Ascending aorta (tissue), 2 donors: ENCODE data around the gene IQGAP3. TPM values are rescaled to one million over a fixed set of nuclear protein-coding genes. Genes with fewer than 3 reads are reported as not detected.

ENCODE experiments used
- DNase-seq, 2 donors: peaks; one replicate each; pipeline ENCODE4 v3.0.0-alpha.2; 2019; ENCODE audit warnings: low spot score in 2 of 2
- H3K27ac ChIP-seq, 2 donors: fragments of 200-600 bp; sonication (generic); one replicate each; pipeline ENCODE4 v1.5.1; 2016 to 2017; ENCODE audit warnings: mild to moderate bottlenecking in 1 of 2
- H3K27me3 ChIP-seq: fragments of 200-600 bp; sonication (generic); one replicate; pipeline ENCODE4 v1.5.1; 2017
- H3K36me3 ChIP-seq, 2 donors: fragments of 200-600 bp; sonication (generic); one replicate each; pipeline ENCODE4 v1.5.1; 2016
- H3K4me1 ChIP-seq, 2 donors: fragments of 200-600 bp; sonication (generic); one replicate each; pipeline ENCODE4 v1.5.1; 2016 to 2017; ENCODE audit warnings: mild to moderate bottlenecking in 1 of 2
- H3K4me3 ChIP-seq, 2 donors: fragments of 200-600 bp; sonication (generic); one replicate each; pipeline ENCODE4 v1.5.1; 2016 to 2017; ENCODE audit warnings: mild to moderate bottlenecking in 1 of 2
- H3K9me3 ChIP-seq, 2 donors: fragments of 200-600 bp; sonication (generic); one replicate each; pipeline ENCODE4 v1.5.1; 2016
- intact Hi-C: fragments of 100-400 bp; cut with DNase I; formaldehyde crosslinking; loops from one replicate; pipeline ENCODE4 v1.15.1; 2023
- total RNA-seq: library from RNA; depleted of rRNA; stranded (reverse); fragments of >200 nt; gene quantifications from one replicate; pipeline ENCODE4 v1.1.0, GENCODE V29; 2016
- TF ChIP-seq, protein P1 (sequence below), 3 experiments: fragments of 200-600 bp in 2 of 3; fragments of 450-650 bp in 1 of 3; sonication (generic) in 2 of 3; IDR thresholded peaks; one replicate each; pipeline ENCODE4 v1.5.1; 2016 to 2019; ENCODE audit warnings: antibody characterized with exemption in 3 of 3, mild to moderate bottlenecking in 1 of 3, moderate library complexity in 1 of 3

IQGAP3 gene
- total RNA-seq, 1 donor from 2014 or later: not detected

DNA sequence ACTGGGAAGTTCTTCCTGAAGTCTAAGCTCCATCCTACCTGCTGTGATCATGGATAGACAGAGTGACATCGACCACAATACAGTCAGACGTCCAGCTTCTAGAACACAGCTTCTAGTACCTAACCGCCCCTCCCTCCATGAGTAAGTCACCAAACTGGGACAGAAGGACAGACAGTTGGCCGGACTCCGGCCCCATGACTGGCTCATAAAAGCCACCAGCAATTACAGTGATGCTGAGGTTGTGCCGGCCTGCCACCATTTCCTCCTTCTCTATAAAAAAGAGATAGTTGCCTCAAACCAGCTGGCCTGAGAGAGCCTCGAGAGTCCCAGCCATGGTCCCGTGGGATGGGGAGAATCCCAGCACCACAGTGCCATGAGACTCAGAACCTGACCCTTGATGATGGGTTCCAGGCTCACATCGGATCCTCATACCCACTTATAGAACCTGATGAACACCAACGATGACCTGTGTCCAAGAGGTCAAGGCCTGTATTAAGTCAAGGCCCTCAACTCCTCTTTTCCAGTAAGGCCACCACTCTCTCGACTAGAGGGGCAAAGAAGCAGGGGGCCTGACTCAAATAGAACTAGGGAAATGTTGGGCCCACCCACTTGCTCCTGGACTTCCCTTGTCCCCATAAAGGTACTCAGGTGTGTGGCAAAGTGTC lies 75.2 kb downstream of the IQGAP3 start:
- intact Hi-C loops: no loop called here
- Histone ChIP-seq H3K4me3 (peak overlapping the region; percentile 86 to 100), H3K27ac (peak overlapping the region; percentile 99 to 100), H3K4me1 (peaks cover 45 to 70% of the 10 kb centered on the region in 2 donors), H3K9me3 (no peaks in the 10 kb centered on the region), H3K36me3 (peaks cover 0 to 14% of the 10 kb centered on the region in 2 donors), H3K27me3 (no peaks in the 10 kb centered on the region)
- TF ChIP-seq, protein P1, sequence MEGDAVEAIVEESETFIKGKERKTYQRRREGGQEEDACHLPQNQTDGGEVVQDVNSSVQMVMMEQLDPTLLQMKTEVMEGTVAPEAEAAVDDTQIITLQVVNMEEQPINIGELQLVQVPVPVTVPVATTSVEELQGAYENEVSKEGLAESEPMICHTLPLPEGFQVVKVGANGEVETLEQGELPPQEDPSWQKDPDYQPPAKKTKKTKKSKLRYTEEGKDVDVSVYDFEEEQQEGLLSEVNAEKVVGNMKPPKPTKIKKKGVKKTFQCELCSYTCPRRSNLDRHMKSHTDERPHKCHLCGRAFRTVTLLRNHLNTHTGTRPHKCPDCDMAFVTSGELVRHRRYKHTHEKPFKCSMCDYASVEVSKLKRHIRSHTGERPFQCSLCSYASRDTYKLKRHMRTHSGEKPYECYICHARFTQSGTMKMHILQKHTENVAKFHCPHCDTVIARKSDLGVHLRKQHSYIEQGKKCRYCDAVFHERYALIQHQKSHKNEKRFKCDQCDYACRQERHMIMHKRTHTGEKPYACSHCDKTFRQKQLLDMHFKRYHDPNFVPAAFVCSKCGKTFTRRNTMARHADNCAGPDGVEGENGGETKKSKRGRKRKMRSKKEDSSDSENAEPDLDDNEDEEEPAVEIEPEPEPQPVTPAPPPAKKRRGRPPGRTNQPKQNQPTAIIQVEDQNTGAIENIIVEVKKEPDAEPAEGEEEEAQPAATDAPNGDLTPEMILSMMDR (IDR thresholded peaks at IDR 0.05): no peak
- no peak for DNase-seq

GRCh38 chr1:156496211-156496761 lies 76.1 kb downstream of the IQGAP3 start:
- H3K9me3 ChIP-seq: no peaks in the 10 kb centered on the region
- peaks cover 45 to 71% of the 10 kb centered on the region in 2 donors for H3K4me1 ChIP-seq
- H3K27ac ChIP-seq: peak overlapping the region; percentile 99 to 100
- TF ChIP-seq, protein P1 (IDR thresholded peaks at IDR 0.05): no peak
- no peak for DNase-seq
- H3K27me3 ChIP-seq: no peaks in the 10 kb centered on the region
- intact Hi-C loops: no loop called here
- H3K36me3 ChIP-seq: peaks cover 0 to 14% of the 10 kb centered on the region in 2 donors
- peak overlapping the region; percentile 34 to 86 for H3K4me3 ChIP-seq

DNA sequence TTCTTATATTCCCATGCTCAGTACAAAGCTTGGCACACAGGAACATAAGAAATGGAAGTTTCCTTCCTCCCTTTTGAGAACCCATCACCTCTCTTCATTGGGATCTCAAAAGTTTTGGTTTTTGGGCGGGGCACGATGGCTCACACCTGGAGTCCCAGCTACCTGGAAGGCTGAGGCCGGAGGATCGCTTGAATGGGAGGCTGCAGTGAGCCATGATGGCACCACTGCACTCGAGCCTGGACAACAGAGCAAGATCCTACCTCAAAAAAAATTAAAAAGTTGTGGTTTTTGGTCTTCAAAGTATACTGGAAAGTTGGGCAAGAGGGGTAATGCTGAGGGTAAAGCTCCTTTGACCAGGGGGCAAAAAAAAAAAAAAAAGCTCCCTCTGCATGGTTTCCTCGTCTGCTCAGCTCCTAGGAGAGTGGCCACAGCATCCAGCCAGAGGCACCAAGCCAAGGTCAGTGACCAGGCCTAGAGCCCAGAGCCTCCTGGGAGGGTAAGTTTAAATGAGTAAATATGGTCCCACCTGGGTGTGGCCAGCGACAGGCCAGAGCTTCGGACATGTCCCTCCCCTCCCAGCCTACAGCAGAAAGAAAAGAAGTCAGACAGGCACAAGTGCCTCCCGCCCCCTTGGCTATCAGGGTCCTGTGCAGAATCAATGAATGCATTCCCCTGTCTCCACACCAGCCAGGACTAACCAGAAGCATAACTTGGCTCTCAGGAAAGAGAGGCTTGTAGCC lies 76.8 kb downstream of the IQGAP3 start:
- Histone ChIP-seq H3K36me3 (peaks cover 0 to 14% of the 10 kb centered on the region in 2 donors), H3K27ac (peak overlapping the region; percentile 99 to 100), H3K9me3 (no peaks in the 10 kb centered on the region), H3K4me3 (peak overlapping the region; percentile 34 to 86), H3K27me3 (no peaks in the 10 kb centered on the region), H3K4me1 (peaks cover 52 to 79% of the 10 kb centered on the region in 2 donors)
- no peak for DNase-seq
- intact Hi-C loops: no loop called here
- TF ChIP-seq, protein P1 (IDR thresholded peaks at IDR 0.05): no peak

- H3K27me3 ChIP-seq: no peaks in the 10 kb centered on the region
- intact Hi-C loops: no loop called here
- H3K27ac ChIP-seq: peak overlapping the region; percentile 83 to 99
- no peaks in the 10 kb centered on the region for H3K9me3 ChIP-seq
- TF ChIP-seq, protein P1 (IDR thresholded peaks at IDR 0.05): no peak
- H3K36me3 ChIP-seq: peaks cover 0 to 9% of the 10 kb centered on the region in 2 donors
- no peak for DNase-seq
- peaks cover 61 to 90% of the 10 kb centered on the region in 2 donors for H3K4me1 ChIP-seq
- H3K4me3 ChIP-seq: peak overlapping the region in 1 of 2 donors; percentile 65
Observed at GRCh38 chr1:156494309-156494895, 78.0 kb downstream of the IQGAP3 start.

DNA sequence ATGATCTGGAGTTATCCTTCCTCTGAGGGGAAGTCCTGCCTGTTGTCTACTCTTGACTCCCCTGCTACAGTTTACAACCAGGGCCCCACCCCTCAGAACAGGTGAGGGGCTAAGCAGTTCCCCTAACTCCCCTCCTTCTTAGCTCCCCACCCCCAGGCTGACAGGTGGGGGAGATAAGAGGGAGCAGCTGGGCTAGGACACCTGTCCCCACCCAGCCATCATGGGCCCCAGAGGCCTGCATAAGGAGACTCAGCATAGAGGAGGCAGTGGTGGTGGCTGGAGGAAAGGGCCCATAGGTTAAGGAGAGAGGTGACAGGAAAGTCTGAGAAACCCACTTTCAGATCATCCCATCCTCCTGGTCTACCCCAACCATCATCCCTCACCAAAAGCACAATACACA lies 78.6 kb downstream of the IQGAP3 start:
- no peak for DNase-seq
- peaks cover 67 to 97% of the 10 kb centered on the region in 2 donors for H3K4me1 ChIP-seq
- no peaks in the 10 kb centered on the region for H3K27me3 ChIP-seq
- peaks cover 0 to 9% of the 10 kb centered on the region in 2 donors for H3K36me3 ChIP-seq
- H3K4me3 ChIP-seq: peak overlapping the region; percentile 34 to 65
- intact Hi-C loops: no loop called here
- peak overlapping the region; percentile 83 to 99 for H3K27ac ChIP-seq
- TF ChIP-seq, protein P1 (IDR thresholded peaks at IDR 0.05): no peak
- H3K9me3 ChIP-seq: no peaks in the 10 kb centered on the region
